IPS DF 19.7 (cell line): ENCODE data around the gene FOLR2.
"Not testable (repeated sequence)": the region's sequence is repeated elsewhere in the genome, so short reads cannot be mapped to it uniquely, and the experiment has no call there.

Source experiments
- DNase-seq: peaks from one replicate; pipeline ENCODE4 v3.0.0-alpha.2; 2013; ENCODE audit warnings: low read depth, low spot score

Gene FOLR2

DNA sequence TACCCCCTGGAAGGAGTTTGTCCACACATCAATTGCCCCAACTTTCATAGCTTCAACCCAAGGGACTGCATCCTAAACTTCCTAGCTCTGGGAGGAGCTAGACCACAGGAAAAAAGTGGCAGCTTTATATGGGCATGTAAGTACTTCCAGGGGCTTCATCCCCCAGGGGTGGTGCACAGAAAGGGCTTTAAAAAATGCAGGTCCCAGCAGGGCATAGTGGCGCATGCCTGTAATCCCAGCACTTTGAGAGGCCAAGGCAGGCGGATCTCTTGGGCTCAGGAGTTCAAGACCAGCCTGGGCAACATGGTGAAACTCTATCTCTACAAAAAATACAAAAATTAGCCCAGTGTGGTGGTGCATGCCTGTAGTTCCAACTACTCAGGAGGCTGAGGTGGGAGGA is 9.8 kb upstream of the FOLR2 start:
- not testable (repeated sequence) for DNase-seq

DNA sequence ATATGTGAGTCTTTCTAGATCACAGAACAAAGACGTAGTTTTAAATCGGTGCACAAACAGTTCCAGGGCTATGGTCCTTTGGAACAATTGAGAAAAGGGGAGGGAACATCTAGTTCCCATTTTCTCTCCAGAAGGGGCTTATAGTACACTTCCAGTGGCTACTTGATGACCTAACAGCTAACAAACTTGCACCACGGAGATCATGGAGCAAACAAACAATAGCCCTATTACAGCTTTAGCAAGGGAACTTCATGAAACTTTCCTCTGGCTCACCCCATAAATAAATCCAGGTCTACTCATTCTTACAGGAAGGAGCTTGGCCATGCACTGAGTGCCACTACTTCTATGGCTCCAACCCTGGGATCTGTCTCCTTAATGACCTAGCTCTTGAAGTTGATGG is 8.3 kb upstream of the FOLR2 start:
- DNase-seq, result no peak

DNA sequence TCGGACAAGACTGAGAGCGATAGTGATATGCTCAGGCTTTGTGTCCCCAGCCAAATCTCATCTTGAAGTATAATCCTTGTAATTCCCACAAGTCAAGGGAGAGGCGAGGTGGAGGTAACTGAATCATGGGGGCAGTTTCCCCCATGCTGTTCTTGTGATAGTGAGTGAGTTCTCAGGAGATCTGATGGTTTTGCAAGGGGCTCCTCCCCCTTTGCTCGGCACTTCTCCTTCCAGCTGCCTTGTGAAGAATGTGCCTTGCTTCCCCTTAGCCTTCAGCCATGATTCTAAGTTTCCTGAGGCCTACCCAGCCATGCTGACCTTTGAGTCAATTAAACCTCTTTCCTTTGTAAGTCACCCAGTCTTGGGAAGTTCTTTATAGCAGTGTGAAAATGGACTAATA is 7.5 kb upstream of the FOLR2 start:
- DNase-seq, result no peak

DNA sequence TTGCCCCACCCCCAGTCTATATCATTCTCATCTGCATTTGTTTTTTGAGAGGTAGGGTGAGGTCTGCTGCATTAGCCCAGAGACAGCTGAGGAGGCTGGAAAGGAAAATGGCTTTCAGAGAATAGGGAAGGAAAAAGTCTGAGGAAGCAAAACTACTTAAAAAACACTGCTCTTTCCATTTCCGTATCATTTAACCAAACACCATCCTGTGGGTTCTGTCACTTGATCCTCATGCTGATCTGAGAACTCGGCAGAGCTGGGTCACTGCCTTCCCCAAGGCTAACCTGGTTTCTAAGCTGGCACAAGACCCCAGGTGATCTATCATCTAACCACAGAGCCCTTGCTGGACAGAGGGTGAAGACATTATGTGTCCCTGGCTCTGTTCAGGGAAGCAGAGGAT is 1.2 kb downstream of the FOLR2 start:
- no peak for DNase-seq

DNA sequence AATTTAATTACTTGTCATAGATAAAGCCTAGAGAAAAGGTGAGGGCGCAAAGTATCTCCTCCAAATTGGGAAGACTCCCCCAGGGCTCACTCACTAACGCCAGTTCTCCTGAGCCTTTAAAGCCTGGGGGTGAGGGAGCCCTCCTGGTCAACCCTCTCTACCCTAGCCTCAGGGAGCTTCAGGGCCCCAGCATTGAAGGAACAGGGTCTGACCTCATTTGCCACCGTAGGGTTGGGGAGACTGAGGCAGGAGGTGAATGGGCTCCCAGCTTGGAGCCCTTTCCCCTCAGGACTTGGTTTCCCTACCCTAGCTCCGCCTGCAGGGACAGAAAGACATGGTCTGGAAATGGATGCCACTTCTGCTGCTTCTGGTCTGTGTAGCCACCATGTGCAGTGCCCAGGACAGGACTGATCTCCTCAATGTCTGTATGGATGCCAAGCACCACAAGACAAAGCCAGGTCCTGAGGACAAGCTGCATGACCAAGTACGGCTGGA is 1.7 kb downstream of the FOLR2 start:
- no peak for DNase-seq

DNA sequence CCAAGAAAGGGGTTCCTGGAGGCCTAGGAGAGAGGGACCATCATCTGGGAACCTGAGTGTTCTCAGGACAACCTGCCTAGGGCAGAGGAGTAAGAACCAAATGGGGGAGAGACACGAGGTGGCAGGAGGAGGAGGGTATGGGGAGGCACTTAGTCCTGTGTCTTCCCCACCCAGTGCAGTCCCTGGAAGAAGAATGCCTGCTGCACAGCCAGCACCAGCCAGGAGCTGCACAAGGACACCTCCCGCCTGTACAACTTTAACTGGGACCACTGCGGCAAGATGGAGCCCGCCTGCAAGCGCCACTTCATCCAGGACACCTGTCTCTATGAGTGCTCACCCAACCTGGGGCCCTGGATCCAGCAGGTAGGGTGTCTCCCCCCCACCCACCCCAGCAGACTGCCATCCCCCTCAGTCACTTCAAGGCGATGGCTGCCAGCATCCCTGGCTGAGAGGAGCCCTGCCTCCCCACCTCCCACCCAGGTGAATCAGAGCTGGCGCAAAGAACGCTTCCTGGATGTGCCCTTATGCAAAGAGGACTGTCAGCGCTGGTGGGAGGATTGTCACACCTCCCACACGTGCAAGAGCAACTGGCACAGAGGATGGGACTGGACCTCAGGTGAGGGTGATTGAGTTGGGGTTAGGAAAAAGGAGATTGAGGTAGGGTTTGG is 4.2 kb downstream of the FOLR2 start:
- DNase-seq, result no peak

DNA sequence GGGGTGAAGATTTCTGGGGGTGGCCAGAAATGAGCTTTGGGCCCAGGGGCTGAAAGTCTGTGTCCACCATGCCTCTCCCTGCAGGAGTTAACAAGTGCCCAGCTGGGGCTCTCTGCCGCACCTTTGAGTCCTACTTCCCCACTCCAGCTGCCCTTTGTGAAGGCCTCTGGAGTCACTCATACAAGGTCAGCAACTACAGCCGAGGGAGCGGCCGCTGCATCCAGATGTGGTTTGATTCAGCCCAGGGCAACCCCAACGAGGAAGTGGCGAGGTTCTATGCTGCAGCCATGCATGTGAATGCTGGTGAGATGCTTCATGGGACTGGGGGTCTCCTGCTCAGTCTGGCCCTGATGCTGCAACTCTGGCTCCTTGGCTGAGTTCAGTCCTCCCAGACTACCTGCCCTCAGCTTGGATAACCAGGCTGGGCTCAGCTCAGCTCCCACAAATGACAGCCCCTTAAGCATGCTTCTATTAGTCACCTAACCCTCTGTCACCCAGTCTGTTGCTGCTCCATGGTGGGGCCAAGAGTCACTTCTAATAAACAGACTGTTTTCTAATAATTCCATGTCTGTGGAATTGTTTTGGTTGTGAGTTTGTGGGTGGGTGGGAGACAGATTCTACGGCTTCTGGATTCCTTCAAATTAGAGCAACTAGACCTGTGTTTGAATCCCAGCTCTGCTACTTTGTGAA is 4.9 kb downstream of the FOLR2 start:
- DNase-seq, result no peak

DNA sequence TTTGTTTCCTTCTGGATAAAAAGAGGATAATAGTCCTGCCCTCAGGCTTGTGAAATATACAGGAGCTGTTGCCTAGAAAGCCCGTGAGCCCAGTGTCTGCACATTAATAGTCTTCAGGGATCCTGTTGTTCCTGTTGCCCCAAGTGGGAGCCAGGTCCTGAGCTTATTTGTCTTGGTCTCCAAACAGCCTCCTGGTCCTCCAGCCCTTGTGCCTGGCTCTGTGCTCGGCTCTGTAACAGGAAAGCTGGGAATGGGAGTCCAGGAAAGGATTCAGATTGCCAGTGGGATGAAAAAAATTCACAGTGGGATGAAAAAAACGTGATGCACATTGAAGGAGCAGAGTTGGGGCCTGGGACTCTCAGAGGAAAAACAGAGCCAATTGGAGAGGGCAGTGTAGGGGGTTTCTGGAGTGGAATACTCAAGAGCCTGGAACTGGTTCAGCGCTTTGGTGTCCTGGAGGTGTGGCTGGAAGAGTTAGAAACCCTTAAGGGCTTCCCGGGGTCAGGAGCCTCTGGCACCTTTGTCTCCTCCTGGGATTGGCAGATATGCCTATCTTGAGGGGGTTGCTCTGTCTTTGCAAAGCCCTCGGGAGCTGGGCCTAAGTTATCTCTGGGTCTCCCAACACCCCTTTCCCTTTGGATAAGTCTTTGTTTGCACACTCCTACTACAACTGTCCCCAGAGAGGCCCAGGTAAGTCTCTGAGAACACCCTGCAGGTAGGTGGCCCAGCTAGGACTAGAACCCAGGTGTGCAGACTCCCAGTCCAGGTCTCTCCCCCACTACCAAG is 5.7 kb downstream of the FOLR2 start:
- DNase-seq, result no peak

DNA sequence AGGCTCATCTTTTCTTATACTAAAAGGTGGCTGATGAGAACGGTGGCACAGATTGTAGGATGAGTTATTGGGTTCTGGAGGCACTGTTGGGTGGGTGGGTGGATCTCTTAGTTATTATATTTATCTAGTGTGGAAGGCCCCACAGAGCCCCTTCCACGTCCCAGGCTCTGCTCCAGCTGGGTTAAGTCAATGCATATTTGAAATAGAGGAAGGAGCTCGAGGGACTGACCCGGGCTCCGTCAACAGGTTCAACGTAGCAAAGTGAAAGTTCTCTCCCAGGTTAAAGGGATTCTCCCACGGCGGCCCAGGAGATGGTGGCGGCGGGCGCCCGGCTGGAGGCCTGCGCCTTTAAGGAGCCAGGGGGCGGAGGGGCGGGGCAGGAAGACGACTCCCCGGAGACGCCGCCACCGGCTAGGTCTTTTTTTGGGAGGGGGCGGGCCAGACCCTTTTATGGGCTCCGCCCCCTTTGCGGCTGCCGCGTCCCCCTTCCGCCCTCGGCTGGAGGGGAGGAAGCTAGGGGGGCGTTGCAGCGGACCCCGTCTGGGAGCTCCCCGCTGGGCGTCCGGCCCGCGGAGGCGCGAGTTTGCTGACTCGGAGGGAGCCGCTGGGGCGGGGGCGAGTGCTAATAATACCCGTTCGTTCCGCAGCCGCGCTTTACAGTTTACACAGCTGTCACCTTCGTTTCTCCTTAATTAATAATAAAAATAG is 6.5 kb downstream of the FOLR2 start:
- no peak for DNase-seq

DNA sequence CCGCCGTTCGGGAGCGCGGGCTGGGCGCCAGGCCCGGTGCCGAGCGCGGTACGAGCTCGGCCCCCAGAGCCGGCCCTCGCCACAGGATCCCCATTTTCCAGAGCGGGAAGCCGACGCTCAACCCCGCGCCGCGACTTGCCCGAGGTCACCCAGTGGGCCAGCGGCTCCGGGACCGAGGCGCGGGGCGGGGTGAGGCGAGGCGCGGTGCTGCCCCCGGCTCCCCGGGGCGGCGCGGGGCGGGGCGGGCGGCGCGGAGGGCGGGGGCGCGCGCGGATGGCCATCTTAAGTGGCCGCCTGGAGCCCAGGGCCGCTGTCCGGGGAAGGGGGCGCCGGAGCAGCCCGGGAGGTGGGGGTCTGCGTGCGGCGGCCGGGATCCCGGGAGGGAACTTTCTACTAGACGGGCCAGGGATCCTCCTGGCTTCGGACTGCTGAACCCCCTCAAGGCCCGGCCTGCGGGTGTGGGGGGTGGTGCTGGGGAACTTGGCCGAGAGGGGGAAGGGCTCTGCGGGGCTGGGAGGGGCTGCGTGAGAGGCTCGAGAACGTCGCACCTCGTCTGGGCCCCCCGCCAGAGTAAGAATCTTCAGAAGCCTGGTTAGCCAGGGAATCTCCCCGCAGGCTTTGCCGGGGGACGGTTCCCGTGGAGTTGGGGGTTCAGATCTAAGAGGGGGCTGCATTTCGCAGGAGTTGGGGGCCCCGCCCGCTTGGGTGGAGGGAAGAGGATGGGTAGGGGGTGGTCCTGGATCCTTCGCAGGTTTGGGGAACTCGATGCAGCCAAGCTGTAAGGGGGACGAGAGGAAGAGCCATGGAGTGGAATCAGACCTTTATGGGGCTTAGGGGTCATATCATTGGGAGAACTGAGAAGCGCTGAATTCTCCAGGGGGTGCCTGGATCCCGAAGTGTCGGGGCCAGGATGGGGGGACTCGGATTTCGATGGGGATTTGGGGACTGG is 7.3 kb downstream of the FOLR2 start:
- no peak for DNase-seq

DNA sequence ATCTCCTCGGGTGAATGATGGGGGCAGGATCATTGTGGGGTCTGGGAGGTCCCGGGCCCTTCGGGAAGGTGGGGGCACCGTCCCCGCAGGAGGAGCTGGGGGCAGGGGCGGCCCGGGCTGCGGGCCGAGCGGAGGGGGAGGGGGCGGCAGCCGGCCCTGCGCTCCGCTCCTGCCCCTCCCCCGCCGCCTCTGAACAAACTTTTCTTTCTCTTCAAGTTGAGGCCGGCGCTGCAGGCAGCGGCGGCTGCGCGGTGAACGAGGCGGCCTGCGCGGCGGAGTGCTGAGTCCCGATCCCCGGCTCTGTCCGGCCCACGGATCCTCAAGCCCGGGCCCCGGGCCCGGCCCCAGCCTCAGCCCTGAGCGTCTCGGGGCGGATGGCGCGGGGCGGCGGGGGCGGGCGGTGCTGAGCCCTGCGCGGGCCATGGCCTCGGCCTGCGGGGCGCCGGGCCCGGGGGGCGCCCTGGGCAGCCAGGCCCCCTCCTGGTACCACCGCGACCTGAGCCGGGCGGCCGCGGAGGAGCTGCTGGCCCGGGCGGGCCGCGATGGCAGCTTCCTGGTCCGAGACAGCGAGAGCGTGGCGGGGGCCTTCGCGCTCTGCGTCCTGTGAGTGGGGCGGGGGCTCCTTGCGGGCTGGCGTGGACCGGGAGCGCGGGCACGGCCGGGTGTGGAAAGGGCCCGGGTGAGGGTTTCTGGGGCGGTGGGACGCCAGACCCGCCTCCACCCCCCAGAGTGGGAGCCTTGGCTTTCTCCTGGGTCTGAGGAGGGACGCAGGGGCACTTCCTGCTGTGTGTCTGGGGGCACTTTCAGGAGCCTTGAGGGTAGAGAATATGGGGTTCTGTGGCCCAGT is 8.2 kb downstream of the FOLR2 start, which contains the start of gene INPPL1:
TSS of gene INPPL1 (plus strand) at position 204 of the 847 bp plus-strand sequence. CDS start at position 422, 218 bp downstream.
- DNase-seq, result no peak

DNA sequence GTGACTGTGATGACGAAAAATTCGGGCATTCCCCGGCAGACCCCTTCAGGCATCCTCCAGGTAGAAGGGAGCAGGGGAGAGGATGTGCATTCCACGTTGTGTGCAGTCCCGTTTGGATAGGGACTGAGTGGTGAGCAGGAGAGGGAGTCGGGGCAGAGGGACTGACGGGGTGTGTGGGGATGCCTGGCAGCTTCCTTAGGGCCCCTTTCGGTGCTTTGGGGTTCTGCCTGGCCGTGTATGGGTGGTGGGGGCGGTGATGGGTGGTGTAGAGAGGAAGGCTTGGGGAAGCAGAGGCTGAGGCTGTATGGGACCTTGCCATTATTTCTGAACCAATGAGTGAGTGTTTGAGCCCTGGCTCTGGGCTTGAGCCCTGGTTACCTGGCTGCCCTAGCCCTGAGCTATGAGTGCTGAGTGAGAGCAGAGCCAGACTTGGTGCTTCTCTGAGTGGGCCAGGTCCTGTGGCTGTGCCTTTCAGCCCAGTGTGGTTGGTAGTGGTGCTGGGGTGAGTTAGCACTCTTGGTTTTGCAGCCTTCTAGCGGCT is 8.9 kb downstream of the FOLR2 start:
- DNase-seq, result no peak

DNA sequence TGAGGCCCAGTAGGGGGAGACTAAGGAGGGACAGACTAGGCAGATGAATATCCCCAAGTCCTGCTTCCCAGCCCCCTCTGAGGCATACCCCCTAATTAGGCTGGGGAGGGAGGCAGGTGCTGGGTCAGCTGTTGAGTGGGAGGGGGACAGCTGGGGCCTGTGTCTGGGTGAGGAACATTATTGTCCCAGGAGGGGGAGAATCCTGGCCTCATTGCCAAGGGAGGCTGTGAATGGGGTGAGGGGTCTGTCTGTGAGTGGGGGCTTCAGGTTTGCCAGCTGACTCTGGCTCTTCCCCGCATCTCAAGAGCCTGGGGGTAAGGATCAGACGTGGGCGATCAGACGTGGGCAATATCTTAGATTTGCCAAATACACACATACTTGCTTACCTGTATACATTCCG is 10.1 kb downstream of the FOLR2 start:
- no peak for DNase-seq

DNA sequence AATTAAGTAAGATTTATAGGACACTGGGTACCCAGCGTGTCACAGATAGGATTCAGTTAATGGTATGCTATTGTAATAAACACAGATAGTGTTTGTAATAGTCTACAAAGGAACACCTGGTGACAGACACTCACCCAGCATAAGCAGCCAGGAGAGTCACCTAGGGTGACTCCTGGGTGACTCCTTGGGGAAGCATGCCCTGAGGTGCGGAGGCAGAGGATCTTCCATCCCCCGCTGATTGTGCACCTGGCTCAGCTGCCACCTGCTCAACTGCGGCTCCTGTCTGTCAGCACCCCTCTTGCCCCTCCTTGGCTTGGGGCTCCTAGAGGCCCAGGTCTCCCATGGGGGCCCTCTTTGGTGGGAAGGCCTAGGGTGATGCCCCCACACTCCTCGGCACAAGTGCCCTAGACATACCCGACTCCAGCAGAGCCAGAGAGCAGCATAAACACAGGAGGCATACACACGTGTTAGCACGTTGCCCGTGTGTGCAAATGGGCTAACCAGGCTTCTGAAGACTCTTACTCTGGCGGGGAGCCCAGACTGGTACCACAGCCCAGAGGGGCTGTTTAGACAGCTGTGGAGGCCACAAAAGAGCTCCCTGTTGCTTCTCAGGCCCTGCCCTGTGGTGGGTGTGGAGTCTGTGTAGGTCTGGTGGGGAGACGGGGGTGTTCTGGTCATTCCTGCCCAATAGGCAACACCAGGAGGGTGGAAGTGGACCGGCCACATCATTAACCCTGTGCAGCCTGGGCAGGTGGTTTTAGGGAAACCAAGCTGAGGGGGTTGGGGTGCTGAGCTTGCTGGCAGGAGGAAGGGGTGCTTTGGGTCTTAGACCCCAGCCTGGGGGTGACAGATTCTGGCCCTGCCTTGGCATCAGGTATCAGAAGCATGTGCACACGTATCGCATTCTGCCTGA is 11.0 kb downstream of the FOLR2 start:
- DNase-seq, result no peak

DNA sequence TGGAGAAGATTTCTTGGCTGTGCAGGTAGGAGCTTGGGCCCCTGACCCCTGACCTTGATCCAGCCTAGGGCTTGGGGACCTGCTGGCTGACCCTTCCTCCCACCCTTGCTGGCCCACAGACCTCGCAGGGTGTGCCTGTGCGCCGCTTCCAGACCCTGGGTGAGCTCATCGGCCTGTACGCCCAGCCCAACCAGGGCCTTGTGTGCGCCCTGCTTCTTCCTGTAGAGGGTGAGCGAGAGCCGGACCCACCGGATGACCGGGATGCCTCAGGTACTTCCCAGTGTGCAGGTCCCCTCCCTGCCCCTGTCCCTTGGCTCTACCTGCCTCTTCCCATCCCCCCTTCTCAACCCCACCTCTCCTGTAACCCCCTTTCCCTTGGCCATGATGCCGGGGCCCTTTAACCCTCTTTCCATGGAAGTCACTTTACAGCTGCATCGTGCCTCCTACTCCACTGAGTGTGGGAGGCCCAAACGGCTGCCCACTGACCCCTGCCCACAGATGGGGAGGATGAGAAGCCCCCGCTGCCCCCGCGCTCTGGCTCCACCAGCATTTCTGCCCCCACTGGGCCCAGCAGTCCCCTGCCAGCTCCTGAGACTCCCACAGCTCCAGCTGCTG is 11.7 kb downstream of the FOLR2 start:
- DNase-seq, result no peak

DNA sequence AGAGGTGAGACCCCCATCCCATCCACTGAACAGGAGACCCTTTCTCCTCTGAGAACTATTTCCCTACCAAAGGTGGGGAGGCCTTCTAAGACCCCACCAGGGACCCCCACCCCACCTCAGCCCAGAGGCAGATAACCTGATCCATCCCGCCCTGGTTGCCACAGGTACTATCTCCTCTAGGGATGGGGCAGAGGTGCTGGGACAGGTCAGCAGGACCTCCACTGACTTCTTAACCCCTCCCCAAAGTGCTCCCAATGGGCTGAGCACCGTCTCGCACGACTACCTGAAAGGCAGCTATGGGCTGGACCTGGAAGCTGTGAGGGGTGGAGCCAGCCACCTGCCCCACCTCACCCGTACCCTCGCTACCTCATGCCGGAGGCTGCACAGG is 12.2 kb downstream of the FOLR2 start:
- DNase-seq, result no peak

DNA sequence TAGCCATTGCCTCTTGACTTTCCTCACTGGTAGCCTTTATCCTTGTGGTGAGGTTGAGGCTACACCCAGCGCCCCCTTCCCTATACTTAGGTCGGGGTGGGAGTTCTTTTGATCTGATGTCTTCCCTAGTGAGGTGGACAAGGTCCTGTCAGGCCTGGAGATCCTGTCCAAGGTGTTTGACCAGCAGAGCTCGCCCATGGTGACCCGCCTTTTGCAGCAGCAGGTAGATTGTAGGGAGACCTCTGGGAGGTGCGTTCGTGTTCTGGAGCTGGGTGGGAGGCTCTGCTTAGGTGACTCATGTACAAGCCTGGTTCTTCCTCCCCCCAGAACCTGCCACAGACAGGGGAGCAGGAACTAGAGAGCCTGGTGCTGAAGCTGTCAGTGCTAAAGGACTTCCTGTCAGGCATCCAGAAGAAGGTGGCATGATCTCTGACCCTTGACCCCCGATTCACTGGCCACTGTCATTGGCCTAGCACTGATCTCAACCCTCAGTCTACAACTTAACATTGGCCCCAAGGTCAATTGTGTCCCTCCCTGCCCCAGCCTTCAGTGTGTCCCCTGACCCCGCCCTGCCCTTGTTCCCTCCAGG is 12.8 kb downstream of the FOLR2 start:
- DNase-seq, result no peak
